Uterus (tissue), 2 donors: ENCODE results near the gene PLAA.

Experiments
- CTCF ChIP-seq, 4 experiments: fragments of 200-600 bp in 2 of 4; fragments of 450-650 bp in 2 of 4; sonication (generic) in 2 of 4; IDR thresholded peaks; one replicate each; pipeline ENCODE4 v1.5.1; 2016 to 2019; ENCODE audit warnings: antibody characterized with exemption in 4 of 4, mild to moderate bottlenecking in 2 of 4, moderate library complexity in 1 of 4
- POLR2A ChIP-seq, 2 donors: fragments of 450-650 bp; IDR thresholded peaks; one replicate each; pipeline ENCODE4 v1.6.1; 2016; ENCODE audit warnings: antibody characterized with exemption in 2 of 2, mild to moderate bottlenecking in 1 of 2, moderate library complexity in 1 of 2

- no peak for TF ChIP-seq CTCF (IDR thresholded peaks at IDR 0.05)
- no peak for TF ChIP-seq POLR2A (IDR thresholded peaks at IDR 0.05)
These were observed 76.8 kb downstream of the PLAA start for GRCh38 chr9:26870292-26870691.
